Spinal cord (tissue), 10 donors: ENCODE measurements around the gene LCE1E. TPM values are rescaled to one million over a fixed set of nuclear protein-coding genes. Genes with fewer than 3 reads are reported as not detected.

ENCODE experiments used
- DNase-seq, 6 donors: peaks; one replicate each; pipeline versions ENCODE4 v3.0.0 to v3.0.0-alpha.2; 2013 to 2015; ENCODE audit warnings: low spot score in 6 of 6, low read depth in 4 of 6
- H3K27ac ChIP-seq: one replicate; pipeline ENCODE4 v1.5.1; 2013; ENCODE audit warnings: low read depth, low read length, control low read depth
- H3K27me3 ChIP-seq: one replicate; pipeline ENCODE4 v1.6.1; 2013; ENCODE audit warnings: low read length; ENCODE audit not compliant: control insufficient read depth, insufficient read depth
- H3K36me3 ChIP-seq: one replicate; pipeline ENCODE4 v1.6.1; 2013; ENCODE audit warnings: low read length; ENCODE audit not compliant: control insufficient read depth, insufficient read depth
- H3K4me1 ChIP-seq: one replicate; pipeline ENCODE4 v1.6.1; 2013; ENCODE audit warnings: low read length; ENCODE audit not compliant: control insufficient read depth, insufficient read depth
- H3K4me3 ChIP-seq: one replicate; pipeline ENCODE4 v1.5.1; 2013; ENCODE audit warnings: low read depth, low read length, control low read depth
- H3K9me3 ChIP-seq: one replicate; pipeline ENCODE4 v1.6.1; 2013; ENCODE audit warnings: low read length; ENCODE audit not compliant: control insufficient read depth, insufficient read depth
- WGBS: methylation state at CpG from one replicate; pipeline ENCODE4 v1.1.5; 2013; ENCODE audit warnings: missing lambda C conversion rate; ENCODE audit not compliant: insufficient coverage; 5-methylcytosine and 5-hydroxymethylcytosine counted together
- polyA plus RNA-seq, 2 donors: library from polyadenylated mRNA; unstranded; fragments of 120-200 nt; gene quantifications; one replicate each; pipeline ENCODE4 v1.2.1, GENCODE V29; 2013; ENCODE audit not compliant: insufficient read length in 2 of 2
- total RNA-seq, 2 donors: library from RNA; depleted of rRNA in 1 of 2; stranded (reverse); fragments of 120-200 nt in 1 of 2; fragments of >200 nt in 1 of 2; gene quantifications; one replicate each; pipeline versions ENCODE4 v1.2.3 to v1.2.4, GENCODE V29; 2013 to 2014
- donor health status: healthy.

LCE1E gene
- total and polyA plus RNA-seq, 4 donors: not detected

- no peaks in the 10 kb centered on the region for H3K4me1 ChIP-seq
- 91% methylated on average over 4 of the region's 6 CpGs for WGBS
- H3K27ac ChIP-seq: no peak overlapping the region
- H3K36me3 ChIP-seq: no peaks in the 10 kb centered on the region
- no peaks in the 10 kb centered on the region for H3K27me3 ChIP-seq
- DNase-seq: no peak
- no peak overlapping the region for H3K4me3 ChIP-seq
- no peaks in the 10 kb centered on the region for H3K9me3 ChIP-seq
Observed at GRCh38 chr1:152817309-152817708, 31.3 kb downstream of the LCE1E start.

DNA sequence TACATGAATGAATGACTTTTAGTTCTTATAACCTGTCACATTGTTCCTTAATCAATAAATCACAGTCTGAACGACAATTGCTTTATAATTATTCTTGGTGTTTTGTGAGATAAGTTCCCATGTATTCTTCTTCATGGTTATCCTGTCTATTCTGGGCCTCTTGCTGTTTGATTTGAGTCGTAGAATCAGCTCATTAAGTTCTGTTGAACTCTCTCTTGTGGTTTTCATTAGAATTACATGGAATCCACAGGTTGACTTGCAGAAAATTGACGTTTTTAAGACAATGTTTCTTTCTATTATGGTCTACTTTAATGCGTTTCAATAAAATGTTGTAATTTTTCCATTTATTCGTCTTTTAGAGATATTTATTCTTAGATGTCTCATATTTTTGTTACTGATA is 37.2 kb downstream of the LCE1E start:
- no peaks in the 10 kb centered on the region for H3K36me3 ChIP-seq
- no CpG with 5 or more reads among the region's 5 CpGs for WGBS
- no peaks in the 10 kb centered on the region for H3K9me3 ChIP-seq

DNA sequence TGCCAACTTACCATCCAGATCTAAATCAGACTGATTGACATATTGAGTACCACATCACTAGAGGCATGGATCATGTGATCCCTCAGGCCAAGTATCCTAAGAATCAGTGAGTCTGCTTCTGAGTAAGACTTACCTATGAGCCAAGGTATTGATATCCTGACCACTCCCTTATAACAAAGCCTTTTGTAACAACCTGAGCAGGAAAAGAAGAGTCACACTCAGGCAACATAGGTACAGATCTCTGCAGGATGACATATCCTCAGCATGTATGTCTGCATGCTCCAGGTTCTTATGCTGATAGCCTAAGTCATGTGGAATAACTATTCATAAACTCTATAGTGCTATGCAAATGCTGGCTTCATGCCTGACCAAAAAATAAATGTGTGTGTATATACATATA is 38.9 kb downstream of the LCE1E start:
- no peaks in the 10 kb centered on the region for H3K4me1 ChIP-seq
- no peaks in the 10 kb centered on the region for H3K36me3 ChIP-seq
- no peak for DNase-seq
- H3K27ac ChIP-seq: no peak overlapping the region
- no peak overlapping the region for H3K4me3 ChIP-seq
- H3K9me3 ChIP-seq: no peaks in the 10 kb centered on the region
- H3K27me3 ChIP-seq: no peaks in the 10 kb centered on the region

More for the DNA sequence above, 37.2 kb downstream of the LCE1E start:
- Histone ChIP-seq H3K4me3 (no peak overlapping the region), H3K27ac (no peak overlapping the region), H3K4me1 (no peaks in the 10 kb centered on the region), H3K27me3 (no peaks in the 10 kb centered on the region)
- no peak for DNase-seq

GRCh38 chr1:152827173-152827572 is 41.1 kb downstream of the LCE1E start, which contains the start of gene LCE1A:
Gene LCE1A (plus strand): TSS chr1:152827473. CDS start chr1:152827473, 0 bp downstream.
- Histone ChIP-seq H3K27ac (no peak within 1 kb of the TSS), H3K4me1 (no peaks in the 10 kb centered on the region), H3K36me3 (no peaks in the 10 kb centered on the region), H3K27me3 (no peaks in the 10 kb centered on the region), H3K9me3 (no peaks in the 10 kb centered on the region), H3K4me3 (no peak within 1 kb of the TSS)
- DNase-seq: no peak
- WGBS: 82% methylated on average over 2 of the region's 2 CpGs

DNA sequence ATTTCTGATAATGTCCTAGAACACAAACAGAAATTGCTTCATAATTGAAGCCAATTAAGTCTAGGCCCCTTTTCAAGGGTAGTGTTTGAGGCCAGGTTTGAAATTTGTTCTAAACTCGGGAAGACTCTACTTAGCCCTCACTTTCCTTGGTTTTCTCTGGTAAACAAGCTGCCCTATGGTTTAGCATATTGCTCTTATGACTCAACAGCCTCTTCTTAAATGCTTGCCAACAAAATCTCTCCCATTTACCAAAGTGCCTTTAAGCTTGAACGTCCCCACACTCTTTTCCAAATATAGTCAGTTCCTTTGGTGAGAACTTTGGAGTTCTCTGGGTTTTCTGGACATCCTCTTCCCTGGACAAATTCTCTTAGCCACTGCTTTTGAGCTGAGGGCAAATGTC is 50.8 kb downstream of the LCE1E start:
- WGBS: no CpG with 5 or more reads among the region's 2 CpGs
- H3K4me3 ChIP-seq: no peak overlapping the region

More for the DNA sequence above, 50.8 kb downstream of the LCE1E start:
- DNase-seq: no peak
- Histone ChIP-seq H3K27me3 (no peaks in the 10 kb centered on the region), H3K27ac (no peak overlapping the region), H3K9me3 (no peaks in the 10 kb centered on the region), H3K4me1 (no peaks in the 10 kb centered on the region), H3K36me3 (no peaks in the 10 kb centered on the region)

Other genes starting within 250 kb of the LCE1E start
- not detected for gene LCE3E, start 219.5 kb upstream of the LCE1E start, total RNA-seq
- gene LCE3E, start 219.5 kb upstream of the LCE1E start, polyA plus RNA-seq: not detected
- gene LCE3D, start 205.7 kb upstream of the LCE1E start, total RNA-seq: not detected
- gene LCE3D, start 205.7 kb upstream of the LCE1E start, polyA plus RNA-seq: not detected
- not detected for gene LCE3C, start 186.0 kb upstream of the LCE1E start, total RNA-seq
- gene LCE3C, start 186.0 kb upstream of the LCE1E start, polyA plus RNA-seq: not detected
- not detected for gene LCE3B, start 172.4 kb upstream of the LCE1E start, total RNA-seq
- not detected for gene LCE3B, start 172.4 kb upstream of the LCE1E start, polyA plus RNA-seq
- not detected for gene LCE3A, start 163.2 kb upstream of the LCE1E start, total RNA-seq
- gene LCE3A, start 163.2 kb upstream of the LCE1E start, polyA plus RNA-seq: not detected
- not detected for gene LCE2D, start 122.9 kb upstream of the LCE1E start, total RNA-seq
- not detected for gene LCE2D, start 122.9 kb upstream of the LCE1E start, polyA plus RNA-seq
- not detected for gene LCE2C, start 111.0 kb upstream of the LCE1E start, total RNA-seq
- not detected for gene LCE2C, start 111.0 kb upstream of the LCE1E start, polyA plus RNA-seq
- gene LCE2B, start 100.1 kb upstream of the LCE1E start, total RNA-seq: not detected
- not detected for gene LCE2B, start 100.1 kb upstream of the LCE1E start, polyA plus RNA-seq
- gene LCE2A, start 87.9 kb upstream of the LCE1E start, total RNA-seq: not detected
- not detected for gene LCE2A, start 87.9 kb upstream of the LCE1E start, polyA plus RNA-seq
- gene LCE4A, start 78.1 kb upstream of the LCE1E start, total RNA-seq: not detected
- not detected for gene LCE4A, start 78.1 kb upstream of the LCE1E start, polyA plus RNA-seq
- gene KPRP, start 28.2 kb upstream of the LCE1E start, total RNA-seq: not detected
- not detected for gene KPRP, start 28.2 kb upstream of the LCE1E start, polyA plus RNA-seq
- not detected for gene LCE1F, start 11.1 kb upstream of the LCE1E start, total RNA-seq
- not detected for gene LCE1F, start 11.1 kb upstream of the LCE1E start, polyA plus RNA-seq
- gene LCE1D, start 10.5 kb downstream of the LCE1E start, total RNA-seq: not detected
- gene LCE1D, start 10.5 kb downstream of the LCE1E start, polyA plus RNA-seq: under 1 TPM in 1 of 2 donors, not detected in 1; 0.39 TPM
- gene LCE1C, start 20.4 kb downstream of the LCE1E start, total RNA-seq: not detected
- not detected for gene LCE1C, start 20.4 kb downstream of the LCE1E start, polyA plus RNA-seq
- gene LCE1B, start 25.7 kb downstream of the LCE1E start, total RNA-seq: not detected
- gene LCE1B, start 25.7 kb downstream of the LCE1E start, polyA plus RNA-seq: not detected
- gene LCE1A, start 41.2 kb downstream of the LCE1E start, total RNA-seq: not detected
- gene LCE1A, start 41.2 kb downstream of the LCE1E start, polyA plus RNA-seq: not detected
- not detected for gene LCE6A, start 56.6 kb downstream of the LCE1E start, total RNA-seq
- gene LCE6A, start 56.6 kb downstream of the LCE1E start, polyA plus RNA-seq: not detected
- not detected for gene LCE7A, start 73.7 kb downstream of the LCE1E start, total RNA-seq
- not detected for gene LCE7A, start 73.7 kb downstream of the LCE1E start, polyA plus RNA-seq
- not detected for gene SMCP, start 92.1 kb downstream of the LCE1E start, total RNA-seq
- not detected for gene SMCP, start 92.1 kb downstream of the LCE1E start, polyA plus RNA-seq
- gene IVL, start 122.3 kb downstream of the LCE1E start, total RNA-seq: not detected
- gene IVL, start 122.3 kb downstream of the LCE1E start, polyA plus RNA-seq: not detected
- gene SPRR5, start 160.9 kb downstream of the LCE1E start, total RNA-seq: not detected
- not detected for gene SPRR5, start 160.9 kb downstream of the LCE1E start, polyA plus RNA-seq
- not detected for gene SPRR4, start 184.4 kb downstream of the LCE1E start, total RNA-seq
- gene SPRR4, start 184.4 kb downstream of the LCE1E start, polyA plus RNA-seq: not detected
- gene SPRR1A, start 197.8 kb downstream of the LCE1E start, total RNA-seq: not detected
- not detected for gene SPRR1A, start 197.8 kb downstream of the LCE1E start, polyA plus RNA-seq
- gene SPRR3, start 215.5 kb downstream of the LCE1E start, total RNA-seq: under 1 TPM in 1 of 2 donors, not detected in 1; 0.39 TPM
- gene SPRR3, start 215.5 kb downstream of the LCE1E start, polyA plus RNA-seq: under 1 TPM; 0.24 to 0.49 TPM
- gene SPRR1B, start 244.9 kb downstream of the LCE1E start, total RNA-seq: not detected
- not detected for gene SPRR1B, start 244.9 kb downstream of the LCE1E start, polyA plus RNA-seq